ENCODE measurements around the gene DROSHA.
A peak's percentile ranks its signal among the peaks of the same experiment; 100 is the strongest.
"Not testable (repeated sequence)": the region's sequence is repeated elsewhere in the genome, so short reads cannot be mapped to it uniquely, and the experiment has no call there.

Gene DROSHA

GRCh38 chr5:31551878-31552277 lies 20.0 kb upstream of the DROSHA start:
- no peak overlapping the region for H3K4me3 ChIP-seq (ENCODE audit: low read length)
- DNase-seq (ENCODE audit: low read depth): no peak
- TF ChIP-seq CTCF (conservative IDR thresholded peaks at IDR 0.05; ENCODE audit: low read depth, low read length): no peak

GRCh38 chr5:31549114-31549513 lies 17.2 kb upstream of the DROSHA start:
- not testable (repeated sequence) for H3K4me3 ChIP-seq (ENCODE audit: low read length); DNase-seq (ENCODE audit: low read depth)

GRCh38 chr5:31537851-31538250 lies 6.0 kb upstream of the DROSHA start:
- no peak overlapping the region for H3K4me3 ChIP-seq (ENCODE audit: low read length)

GRCh38 chr5:31537349-31537748 lies 5.5 kb upstream of the DROSHA start:
- H3K4me3 ChIP-seq (ENCODE audit: low read length): no peak overlapping the region
- no peak for DNase-seq (ENCODE audit: low read depth)
- TF ChIP-seq CTCF (conservative IDR thresholded peaks at IDR 0.05; ENCODE audit: low read depth, low read length): no peak

More at GRCh38 chr5:31537851-31538250, 6.0 kb upstream of the DROSHA start:
- no peak for TF ChIP-seq CTCF (conservative IDR thresholded peaks at IDR 0.05; ENCODE audit: low read depth, low read length)
- no peak for DNase-seq (ENCODE audit: low read depth)

- TF ChIP-seq CTCF (conservative IDR thresholded peaks at IDR 0.05; ENCODE audit: low read depth, low read length): no peak
- no peak for DNase-seq (ENCODE audit: low read depth)
- H3K4me3 ChIP-seq (ENCODE audit: low read length): no peak overlapping the region
Measured at GRCh38 chr5:31536873-31537272, 5.0 kb upstream of the DROSHA start.

- H3K4me3 ChIP-seq (ENCODE audit: low read length): no peak overlapping the region
- TF ChIP-seq CTCF (conservative IDR thresholded peaks at IDR 0.05; ENCODE audit: low read depth, low read length): no peak
Measured at GRCh38 chr5:31534527-31535046, 2.7 kb upstream of the DROSHA start.

GRCh38 chr5:31531543-31531887 lies 378 bp downstream of the DROSHA start:
- H3K4me3 ChIP-seq (ENCODE audit: low read length): peak overlapping the region; percentile 71
- DNase-seq (ENCODE audit: low read depth): no peak
- no peak for TF ChIP-seq CTCF (conservative IDR thresholded peaks at IDR 0.05; ENCODE audit: low read depth, low read length)

More at GRCh38 chr5:31534527-31535046, 2.7 kb upstream of the DROSHA start:
- DNase-seq (ENCODE audit: low read depth): no peak

All from retinal pigment epithelial cell (primary cell).